ENCODE data around the gene CFDP1. TPM values are rescaled to one million over a fixed set of nuclear protein-coding genes. Genes with fewer than 3 reads are reported as not detected.

The CFDP1 gene
- total and polyA plus RNA-seq, 2 of the 13 experiments (the other 11 are each of a cell fraction or from before 2014, with no cell fraction given) = 78.6 to 153 TPM

DNA sequence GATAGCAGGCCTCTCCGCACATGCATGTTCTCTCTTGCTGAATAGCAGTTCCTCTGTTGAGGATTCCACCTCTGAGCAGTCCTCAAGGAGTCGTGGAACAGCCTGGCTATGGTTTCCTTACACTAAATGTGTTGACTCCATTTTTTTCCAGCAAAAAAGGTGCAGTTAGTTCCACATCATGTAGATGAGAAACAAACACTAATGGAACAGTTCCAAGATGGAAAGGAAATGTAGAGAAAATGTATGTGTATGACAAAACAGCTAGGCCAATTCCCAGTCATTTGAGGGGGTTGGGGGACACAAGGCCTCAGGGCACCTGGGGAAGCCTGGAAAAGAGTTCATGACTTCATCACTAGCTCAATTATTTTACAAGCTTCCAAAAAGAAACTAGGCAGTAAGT, 90.0 kb downstream of the CFDP1 start:
- CTCF ChIA-PET (ENCODE audit: low intra/inter-chr PET ratio, low total read pairs) = no interaction called here
- DNase-seq (ENCODE audit: low spot score) (no peak), FAIRE-seq (no peak), ATAC-seq (no peak)
- no peaks in the 10 kb centered on the region for H4K20me1 ChIP-seq (ENCODE audit: insufficient read depth, low read length)
- H3K4me3 ChIP-seq (replicated peaks in 1 of 3; ENCODE audit: insufficient read depth in 1 of 3, low read depth in 2 of 3, low read length in 3 of 3) = no peak overlapping the region
- no TSS peak for BruUV-seq (replicated peaks)
- H3K4me1 ChIP-seq (ENCODE audit: insufficient read depth, low read length) = no peaks in the 10 kb centered on the region
- H3K27ac ChIP-seq (ENCODE audit: extremely low read length, insufficient read depth, low read length) = no peak overlapping the region
- H2AFZ ChIP-seq (ENCODE audit: low read length) = no peak overlapping the region
- TF ChIP-seq ZNF317 (CRISPR knock-in tag; IDR thresholded peaks at IDR 0.05) (no peak), KDM5A (IDR thresholded peaks at IDR 0.05; ENCODE audit: borderline replicate concordance, low read length) (no peak), MTA1 (CRISPR knock-in tag; IDR thresholded peaks at IDR 0.05; ENCODE audit: borderline replicate concordance) (no peak), SMC3 (IDR thresholded peaks at IDR 0.05; ENCODE audit: low read length) (no peak), ZNF605 (CRISPR knock-in tag; IDR thresholded peaks at IDR 0.05) (no peak), KLF6 (CRISPR knock-in tag; IDR thresholded peaks at IDR 0.05) (no peak), ZKSCAN1 (IDR thresholded peaks at IDR 0.05; ENCODE audit: low read length) (no peak)
- TF ChIP-seq, protein P1, sequence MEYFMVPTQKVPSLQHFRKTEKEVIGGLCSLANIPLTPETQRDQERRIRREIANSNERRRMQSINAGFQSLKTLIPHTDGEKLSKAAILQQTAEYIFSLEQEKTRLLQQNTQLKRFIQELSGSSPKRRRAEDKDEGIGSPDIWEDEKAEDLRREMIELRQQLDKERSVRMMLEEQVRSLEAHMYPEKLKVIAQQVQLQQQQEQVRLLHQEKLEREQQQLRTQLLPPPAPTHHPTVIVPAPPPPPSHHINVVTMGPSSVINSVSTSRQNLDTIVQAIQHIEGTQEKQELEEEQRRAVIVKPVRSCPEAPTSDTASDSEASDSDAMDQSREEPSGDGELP (IDR thresholded peaks at IDR 0.05; ENCODE audit: borderline replicate concordance, low read depth) = no peak
- TF ChIP-seq, protein P2, sequence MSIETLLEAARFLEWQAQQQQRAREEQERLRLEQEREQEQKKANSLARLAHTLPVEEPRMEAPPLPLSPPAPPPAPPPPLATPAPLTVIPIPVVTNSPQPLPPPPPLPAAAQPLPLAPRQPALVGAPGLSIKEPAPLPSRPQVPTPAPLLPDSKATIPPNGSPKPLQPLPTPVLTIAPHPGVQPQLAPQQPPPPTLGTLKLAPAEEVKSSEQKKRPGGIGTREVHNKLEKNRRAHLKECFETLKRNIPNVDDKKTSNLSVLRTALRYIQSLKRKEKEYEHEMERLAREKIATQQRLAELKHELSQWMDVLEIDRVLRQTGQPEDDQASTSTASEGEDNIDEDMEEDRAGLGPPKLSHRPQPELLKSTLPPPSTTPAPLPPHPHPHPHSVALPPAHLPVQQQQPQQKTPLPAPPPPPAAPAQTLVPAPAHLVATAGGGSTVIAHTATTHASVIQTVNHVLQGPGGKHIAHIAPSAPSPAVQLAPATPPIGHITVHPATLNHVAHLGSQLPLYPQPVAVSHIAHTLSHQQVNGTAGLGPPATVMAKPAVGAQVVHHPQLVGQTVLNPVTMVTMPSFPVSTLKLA (IDR thresholded peaks at IDR 0.05) = no peak
- TF ChIP-seq, protein P3, sequence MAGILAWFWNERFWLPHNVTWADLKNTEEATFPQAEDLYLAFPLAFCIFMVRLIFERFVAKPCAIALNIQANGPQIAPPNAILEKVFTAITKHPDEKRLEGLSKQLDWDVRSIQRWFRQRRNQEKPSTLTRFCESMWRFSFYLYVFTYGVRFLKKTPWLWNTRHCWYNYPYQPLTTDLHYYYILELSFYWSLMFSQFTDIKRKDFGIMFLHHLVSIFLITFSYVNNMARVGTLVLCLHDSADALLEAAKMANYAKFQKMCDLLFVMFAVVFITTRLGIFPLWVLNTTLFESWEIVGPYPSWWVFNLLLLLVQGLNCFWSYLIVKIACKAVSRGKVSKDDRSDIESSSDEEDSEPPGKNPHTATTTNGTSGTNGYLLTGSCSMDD (CRISPR knock-in tag; IDR thresholded peaks at IDR 0.05) = no peak
- H3K9me3 ChIP-seq (ENCODE audit: low read length) = no peaks in the 10 kb centered on the region
- H3K9ac ChIP-seq (ENCODE audit: insufficient read depth, low read depth, low read length) = no peak overlapping the region
- H3K27me3 ChIP-seq (ENCODE audit: control insufficient read depth in 1 of 2, insufficient read depth in 2 of 2, low read length in 2 of 2) = no peaks in the 10 kb centered on the region
- intact Hi-C loops (cut with micrococcal nuclease; ENCODE audit: unreplicated experiment) = no loop called here
- peaks cover 4 to 20% of the 10 kb centered on the region in 2 experiments; a peak in 4 of 5 replicates for H3K36me3 ChIP-seq (replicated peaks in 1 of 2; ENCODE audit: control insufficient read depth in 1 of 2, insufficient read depth in 2 of 2, low read length in 2 of 2)
- 100% methylated on average over 2 of the region's 2 CpGs for WGBS (ENCODE audit: low lambda C conversion rate)
- no peaks in the 10 kb centered on the region for H3K79me2 ChIP-seq (ENCODE audit: insufficient read depth, low read length)
- POLR2A ChIA-PET = no interaction called here
- no peak overlapping the region for H3K4me2 ChIP-seq (ENCODE audit: low read depth, low read length)
- in situ Hi-C loops (cut with HindIII; ENCODE audit: extremely low pct_ligation_motif_present, low pct_unique_long_range_greater_than_20kb) = no loop called here

All from HepG2 (cell line).